ENCODE data around the gene ITIH5. TPM values are rescaled to one million over a fixed set of nuclear protein-coding genes. Genes with fewer than 3 reads are reported as not detected.
"Not testable (repeated sequence)": the region's sequence is repeated elsewhere in the genome, so short reads cannot be mapped to it uniquely, and the experiment has no call there.

The ITIH5 gene
- total RNA-seq, result 0.51 and 0.65 TPM in 2 replicates

- DNase-seq, result no peak
These were observed at the start of gene ITIH5 for GRCh38 chr10:7666253-7667023. Gene ITIH5 (minus strand): TSS chr10:7666966. CDS start chr10:7666892, 74 bp downstream.

GRCh38 chr10:7715515-7715914 lies 48.7 kb upstream of the ITIH5 start:
- DNase-seq, result no peak

GRCh38 chr10:7711075-7711474 lies 44.3 kb upstream of the ITIH5 start:
- not testable (repeated sequence) for DNase-seq

- DNase-seq, result no peak
These were observed 43.7 kb upstream of the ITIH5 start for GRCh38 chr10:7710446-7710845.

- DNase-seq, result no peak
These were observed 42.1 kb upstream of the ITIH5 start for GRCh38 chr10:7708832-7709231.

GRCh38 chr10:7707858-7708622 lies 41.3 kb upstream of the ITIH5 start:
- no peak for DNase-seq

GRCh38 chr10:7707102-7707501 lies 40.3 kb upstream of the ITIH5 start:
- no peak for DNase-seq

- DNase-seq, result no peak
These were observed 39.8 kb upstream of the ITIH5 start for GRCh38 chr10:7706534-7707073.

GRCh38 chr10:7705341-7705740 lies 38.6 kb upstream of the ITIH5 start:
- DNase-seq, result no peak

- DNase-seq, result no peak
These were observed 37.6 kb upstream of the ITIH5 start for GRCh38 chr10:7704071-7705016.

- DNase-seq, result no peak
These were observed 36.4 kb upstream of the ITIH5 start, which contains the start of gene ITIH2 for GRCh38 chr10:7703140-7703539. Gene ITIH2 (plus strand): TSS chr10:7703316. CDS start chr10:7703435, 119 bp downstream.

- no peak for DNase-seq
These were observed 35.6 kb upstream of the ITIH5 start for GRCh38 chr10:7702288-7702812.

GRCh38 chr10:7701158-7701742 lies 34.5 kb upstream of the ITIH5 start:
- DNase-seq, result no peak

GRCh38 chr10:7700577-7701125 lies 33.9 kb upstream of the ITIH5 start:
- DNase-seq, result no peak

GRCh38 chr10:7697426-7697825 lies 30.7 kb upstream of the ITIH5 start:
- DNase-seq, result no peak

- DNase-seq, result no peak
These were observed 29.8 kb upstream of the ITIH5 start for GRCh38 chr10:7696545-7696944.

- DNase-seq, result not testable (repeated sequence)
These were observed 26.4 kb upstream of the ITIH5 start for GRCh38 chr10:7693194-7693593.

GRCh38 chr10:7692368-7692767 lies 25.6 kb upstream of the ITIH5 start:
- not testable (repeated sequence) for DNase-seq

- not testable (repeated sequence) for DNase-seq
These were observed 24.3 kb upstream of the ITIH5 start for GRCh38 chr10:7690885-7691597.

- no peak for DNase-seq
These were observed 22.8 kb upstream of the ITIH5 start for GRCh38 chr10:7689591-7689990.

Measured in dermis blood vessel endothelial cell (primary cell).